ENCODE results near the gene FANCE. TPM values are rescaled to one million over a fixed set of nuclear protein-coding genes. Genes with fewer than 3 reads are reported as not detected.

The FANCE gene
- total and polyA plus RNA-seq, 2 experiments from 2014 or later: 4.1 to 8.7 TPM

DNA sequence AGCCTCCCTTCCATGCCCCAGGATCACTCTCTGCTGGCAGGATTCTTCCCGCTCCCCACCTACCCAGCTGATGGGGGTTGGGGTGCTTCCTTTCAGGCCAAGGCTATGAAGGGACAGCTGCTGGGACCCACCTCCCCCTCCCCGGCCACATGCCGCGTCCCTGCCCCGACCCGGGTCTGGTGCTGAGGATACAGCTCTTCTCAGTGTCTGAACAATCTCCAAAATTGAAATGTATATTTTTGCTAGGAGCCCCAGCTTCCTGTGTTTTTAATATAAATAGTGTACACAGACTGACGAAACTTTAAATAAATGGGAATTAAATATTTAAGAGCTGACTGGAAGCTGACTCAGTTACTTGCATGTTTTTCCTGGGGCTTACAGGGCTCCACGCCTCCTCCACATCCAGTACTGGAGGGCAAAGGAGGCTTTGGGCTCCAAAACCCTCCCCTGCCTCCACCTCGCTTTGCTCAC is 24.3 kb upstream of the FANCE start:
- TF ChIP-seq EZH2 (IDR thresholded peaks at IDR 0.05; ENCODE audit: borderline replicate concordance) (no peak), EZH2phosphoT487 (IDR thresholded peaks at IDR 0.05; ENCODE audit: low read depth, severe bottlenecking, unreplicated experiment) (no peak)
- TF ChIP-seq, protein P1, sequence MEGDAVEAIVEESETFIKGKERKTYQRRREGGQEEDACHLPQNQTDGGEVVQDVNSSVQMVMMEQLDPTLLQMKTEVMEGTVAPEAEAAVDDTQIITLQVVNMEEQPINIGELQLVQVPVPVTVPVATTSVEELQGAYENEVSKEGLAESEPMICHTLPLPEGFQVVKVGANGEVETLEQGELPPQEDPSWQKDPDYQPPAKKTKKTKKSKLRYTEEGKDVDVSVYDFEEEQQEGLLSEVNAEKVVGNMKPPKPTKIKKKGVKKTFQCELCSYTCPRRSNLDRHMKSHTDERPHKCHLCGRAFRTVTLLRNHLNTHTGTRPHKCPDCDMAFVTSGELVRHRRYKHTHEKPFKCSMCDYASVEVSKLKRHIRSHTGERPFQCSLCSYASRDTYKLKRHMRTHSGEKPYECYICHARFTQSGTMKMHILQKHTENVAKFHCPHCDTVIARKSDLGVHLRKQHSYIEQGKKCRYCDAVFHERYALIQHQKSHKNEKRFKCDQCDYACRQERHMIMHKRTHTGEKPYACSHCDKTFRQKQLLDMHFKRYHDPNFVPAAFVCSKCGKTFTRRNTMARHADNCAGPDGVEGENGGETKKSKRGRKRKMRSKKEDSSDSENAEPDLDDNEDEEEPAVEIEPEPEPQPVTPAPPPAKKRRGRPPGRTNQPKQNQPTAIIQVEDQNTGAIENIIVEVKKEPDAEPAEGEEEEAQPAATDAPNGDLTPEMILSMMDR (IDR thresholded peaks at IDR 0.05; ENCODE audit: poor library complexity): no peak
- WGBS (ENCODE audit: low lambda C conversion rate, missing lambda C conversion rate): 58% methylated on average over 9 of the region's 9 CpGs
- Histone ChIP-seq H3K27ac (peak overlapping the region; percentile 52), H3K27me3 (no peaks in the 10 kb centered on the region), H3K9me2 (replicated peaks; ENCODE audit: insufficient read depth) (no peaks in the 10 kb centered on the region), H4K20me1 (ENCODE audit: insufficient read depth, poor library complexity, severe bottlenecking) (no peaks in the 10 kb centered on the region), H3K4me3 (no peak overlapping the region), H2AFZ (no peak overlapping the region), H3K36me3 (replicated peaks; ENCODE audit: insufficient read depth, low read depth) (no peaks in the 10 kb centered on the region), H3K4me2 (peak overlapping the region; percentile 52), H3K4me1 (ENCODE audit: insufficient read depth) (peaks cover 33% of the 10 kb centered on the region), H3K9me3 (ENCODE audit: low read depth) (no peaks in the 10 kb centered on the region), H3K79me2 (no peaks in the 10 kb centered on the region)
- DNase-seq (ENCODE audit: low spot score): no peak

DNA sequence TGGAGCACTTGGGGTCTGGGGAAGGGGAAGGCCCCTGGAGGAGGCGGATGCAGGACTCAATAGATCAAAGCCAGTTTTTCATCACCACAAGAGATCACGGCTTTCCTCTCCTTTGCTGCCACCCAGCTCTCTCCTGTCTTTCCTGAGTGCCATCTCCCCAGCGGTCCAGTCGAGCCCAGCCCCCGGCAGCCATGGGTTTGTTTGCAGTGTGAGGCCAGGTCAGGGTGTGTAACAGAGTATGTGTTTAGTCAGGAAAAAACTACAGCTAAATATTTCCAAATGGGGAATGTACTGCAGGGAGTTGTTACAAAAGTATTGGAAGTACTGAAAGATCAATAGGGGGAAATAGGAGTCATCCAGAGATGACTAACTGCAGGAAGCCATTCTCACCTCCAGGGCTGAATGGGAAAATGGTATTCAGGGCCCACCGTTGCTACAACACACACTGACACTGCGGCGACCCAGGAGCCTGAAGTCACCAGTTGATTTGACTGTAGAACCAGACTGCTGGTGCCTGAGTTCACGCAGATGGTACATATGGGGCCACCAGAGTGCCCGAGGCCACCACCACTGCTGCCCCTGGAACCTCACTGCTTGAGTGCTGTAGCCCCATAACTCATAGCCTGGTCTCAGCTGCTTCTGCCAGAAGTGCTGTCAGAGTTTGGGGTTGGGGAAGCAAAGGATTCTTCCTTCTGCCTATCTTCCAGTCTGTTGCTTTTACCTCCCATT is 23.6 kb upstream of the FANCE start:
- Histone ChIP-seq H3K36me3 (replicated peaks; ENCODE audit: insufficient read depth, low read depth) (no peaks in the 10 kb centered on the region), H3K79me2 (no peaks in the 10 kb centered on the region), H3K9me2 (replicated peaks; ENCODE audit: insufficient read depth) (no peaks in the 10 kb centered on the region), H3K9me3 (ENCODE audit: low read depth) (no peaks in the 10 kb centered on the region), H4K20me1 (ENCODE audit: insufficient read depth, poor library complexity, severe bottlenecking) (no peaks in the 10 kb centered on the region), H2AFZ (no peak overlapping the region), H3K4me2 (peak overlapping the region; percentile 52), H3K27me3 (no peaks in the 10 kb centered on the region), H3K4me1 (ENCODE audit: insufficient read depth) (peaks cover 33% of the 10 kb centered on the region), H3K27ac (peak overlapping the region; percentile 52), H3K4me3 (no peak overlapping the region)
- 55% methylated on average over 10 of the region's 10 CpGs for WGBS (ENCODE audit: low lambda C conversion rate, missing lambda C conversion rate)
- peak; percentile 55 for DNase-seq (ENCODE audit: low spot score)
- TF ChIP-seq, protein P1 (IDR thresholded peaks at IDR 0.05; ENCODE audit: poor library complexity): no peak
- no peak for TF ChIP-seq EZH2 (IDR thresholded peaks at IDR 0.05; ENCODE audit: borderline replicate concordance)
- TF ChIP-seq EZH2phosphoT487 (IDR thresholded peaks at IDR 0.05; ENCODE audit: low read depth, severe bottlenecking, unreplicated experiment): no peak

- Histone ChIP-seq H4K20me1 (ENCODE audit: insufficient read depth, poor library complexity, severe bottlenecking) (no peaks in the 10 kb centered on the region), H3K27me3 (no peaks in the 10 kb centered on the region), H3K4me2 (no peak overlapping the region), H3K36me3 (replicated peaks; ENCODE audit: insufficient read depth, low read depth) (no peaks in the 10 kb centered on the region), H2AFZ (no peak overlapping the region), H3K79me2 (no peaks in the 10 kb centered on the region), H3K27ac (peak overlapping the region; percentile 52), H3K9me2 (replicated peaks; ENCODE audit: insufficient read depth) (no peaks in the 10 kb centered on the region), H3K9me3 (ENCODE audit: low read depth) (no peaks in the 10 kb centered on the region), H3K4me1 (ENCODE audit: insufficient read depth) (peaks cover 33% of the 10 kb centered on the region), H3K4me3 (no peak overlapping the region)
- 61% methylated on average over 2 of the region's 2 CpGs for WGBS (ENCODE audit: low lambda C conversion rate, missing lambda C conversion rate)
- TF ChIP-seq EZH2phosphoT487 (IDR thresholded peaks at IDR 0.05; ENCODE audit: low read depth, severe bottlenecking, unreplicated experiment) (no peak), EZH2 (IDR thresholded peaks at IDR 0.05; ENCODE audit: borderline replicate concordance) (no peak)
- TF ChIP-seq, protein P1 (IDR thresholded peaks at IDR 0.05; ENCODE audit: poor library complexity): no peak
- DNase-seq (ENCODE audit: low spot score): no peak
These were observed 22.7 kb upstream of the FANCE start for GRCh38 chr6:35429463-35429862.

Measured in hepatocyte (in vitro differentiated cells).